A549 (cell line): ENCODE data around the gene NMNAT2.

ENCODE experiments used
- CTCF ChIP-seq: fragments of >200 bp; sonication (Bioruptor Twin); formaldehyde crosslinking; IDR thresholded peaks from 3 replicates; pipeline ENCODE4 v1.5.1; 2016
- EP300 ChIP-seq, 2 experiments: fragments of >200 bp; sonication (Bioruptor Twin); formaldehyde crosslinking; IDR thresholded peaks; 2 replicates in 1 of 2; 3 replicates in 1 of 2; pipeline ENCODE4 v1.6.1; 2016 to 2017
- MAX ChIP-seq: IDR thresholded peaks from 2 replicates; pipeline ENCODE4 v1.6.1; 2012
- POLR2A ChIP-seq: IDR thresholded peaks from 2 replicates; pipeline ENCODE4 v1.6.1; 2012; ENCODE audit warnings: mild to moderate bottlenecking, low read length
- POLR2AphosphoS2 ChIP-seq: conservative IDR thresholded peaks from 2 replicates; pipeline ENCODE4 v1.6.1; 2012; ENCODE audit warnings: low read length, improper control_type of control experiment, inconsistent platforms
- REST ChIP-seq: fragments of 200-600 bp; sonication (generic); IDR thresholded peaks from 2 replicates; pipeline ENCODE4 v1.6.1; 2016; ENCODE audit warnings: antibody characterized with exemption, mild to moderate bottlenecking, moderate library complexity
- USF2 ChIP-seq: fragments of 450-650 bp; IDR thresholded peaks from 2 replicates; pipeline ENCODE4 v1.6.1; 2014; ENCODE audit warnings: antibody characterized with exemption
- ZSCAN20 ChIP-seq: fragments of 250-450 bp; sonication (Bioruptor Pico); IDR thresholded peaks from 2 replicates; pipeline ENCODE4 v1.8.0; 2022; ENCODE audit warnings: mild to moderate bottlenecking, moderate library complexity

GRCh38 chr1:183295521-183295920 is 122.7 kb downstream of the NMNAT2 start:
- TF ChIP-seq EP300 (IDR thresholded peaks at IDR 0.05) (no peak), CTCF (no peak), MAX (no peak), POLR2A (no peak), USF2 (no peak), REST (no peak), ZSCAN20 (CRISPR knock-in tag) (no peak), POLR2AphosphoS2 (no peak)
